PC-3 (cell line): ENCODE measurements around the gene ANKS1B.

ENCODE experiments used
- EZH2 ChIP-seq: fragments of 300-600 bp; sonication (generic); IDR thresholded peaks from one replicate; pipeline ENCODE4 v1.6.1; 2017; ENCODE audit warnings: antibody characterized with exemption, mild to moderate bottlenecking, low read length; ENCODE audit not compliant: unreplicated experiment
- EZH2phosphoT487 ChIP-seq: fragments of 300-600 bp; sonication (generic); IDR thresholded peaks from 2 replicates; pipeline ENCODE4 v1.6.1; 2018; ENCODE audit warnings: mild to moderate bottlenecking, antibody characterized with exemption, low read length, borderline replicate concordance
- TF ChIP-seq, protein P1 (sequence below): fragments of 300-600 bp; sonication (generic); conservative IDR thresholded peaks from 2 replicates; pipeline ENCODE4 v1.5.1; 2017; ENCODE audit warnings: antibody characterized with exemption, low read depth, mild to moderate bottlenecking, low read length

DNA sequence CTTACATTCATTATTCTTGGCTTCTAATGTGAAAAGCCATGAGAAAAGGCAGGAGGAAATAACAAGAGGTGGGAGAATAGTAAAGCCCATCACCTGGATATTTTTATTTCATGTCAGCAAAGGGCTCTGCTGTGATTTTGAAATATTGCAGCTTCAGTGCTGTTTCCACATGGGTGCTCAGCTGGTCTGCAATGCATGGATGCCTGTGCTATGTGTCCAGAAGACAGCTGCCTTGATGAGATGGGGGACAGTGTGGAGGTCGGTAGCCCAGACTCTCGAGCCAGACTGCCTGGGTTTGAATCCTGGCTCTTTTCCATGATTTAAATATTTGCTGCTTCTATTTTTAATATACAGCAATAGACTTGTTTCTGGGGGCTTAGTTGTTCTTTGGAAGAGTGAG, 814.7 kb downstream of the ANKS1B start:
- TF ChIP-seq, protein P1, sequence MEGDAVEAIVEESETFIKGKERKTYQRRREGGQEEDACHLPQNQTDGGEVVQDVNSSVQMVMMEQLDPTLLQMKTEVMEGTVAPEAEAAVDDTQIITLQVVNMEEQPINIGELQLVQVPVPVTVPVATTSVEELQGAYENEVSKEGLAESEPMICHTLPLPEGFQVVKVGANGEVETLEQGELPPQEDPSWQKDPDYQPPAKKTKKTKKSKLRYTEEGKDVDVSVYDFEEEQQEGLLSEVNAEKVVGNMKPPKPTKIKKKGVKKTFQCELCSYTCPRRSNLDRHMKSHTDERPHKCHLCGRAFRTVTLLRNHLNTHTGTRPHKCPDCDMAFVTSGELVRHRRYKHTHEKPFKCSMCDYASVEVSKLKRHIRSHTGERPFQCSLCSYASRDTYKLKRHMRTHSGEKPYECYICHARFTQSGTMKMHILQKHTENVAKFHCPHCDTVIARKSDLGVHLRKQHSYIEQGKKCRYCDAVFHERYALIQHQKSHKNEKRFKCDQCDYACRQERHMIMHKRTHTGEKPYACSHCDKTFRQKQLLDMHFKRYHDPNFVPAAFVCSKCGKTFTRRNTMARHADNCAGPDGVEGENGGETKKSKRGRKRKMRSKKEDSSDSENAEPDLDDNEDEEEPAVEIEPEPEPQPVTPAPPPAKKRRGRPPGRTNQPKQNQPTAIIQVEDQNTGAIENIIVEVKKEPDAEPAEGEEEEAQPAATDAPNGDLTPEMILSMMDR = no peak
- TF ChIP-seq EZH2 (no peak), EZH2phosphoT487 (no peak)
